ENCODE results near the gene KLHL5.

KLHL5 gene

DNA sequence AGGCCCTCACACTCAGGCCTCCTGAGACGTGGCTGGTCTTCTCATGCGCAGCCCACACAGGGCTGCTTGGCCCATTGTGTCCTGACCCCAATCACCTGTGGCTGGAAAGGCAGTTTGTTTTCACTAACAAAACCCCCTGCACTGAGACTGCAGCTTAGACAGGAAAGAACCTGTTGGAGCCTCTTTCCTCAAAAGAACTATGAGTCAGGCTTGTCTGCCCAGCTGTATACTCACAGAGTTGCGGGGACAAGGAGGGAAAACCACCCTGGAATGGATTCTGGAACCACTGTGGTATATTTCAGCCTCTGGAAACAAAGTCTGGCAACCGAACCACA, 24.6 kb upstream of the KLHL5 start:
- TF ChIP-seq, protein P1, sequence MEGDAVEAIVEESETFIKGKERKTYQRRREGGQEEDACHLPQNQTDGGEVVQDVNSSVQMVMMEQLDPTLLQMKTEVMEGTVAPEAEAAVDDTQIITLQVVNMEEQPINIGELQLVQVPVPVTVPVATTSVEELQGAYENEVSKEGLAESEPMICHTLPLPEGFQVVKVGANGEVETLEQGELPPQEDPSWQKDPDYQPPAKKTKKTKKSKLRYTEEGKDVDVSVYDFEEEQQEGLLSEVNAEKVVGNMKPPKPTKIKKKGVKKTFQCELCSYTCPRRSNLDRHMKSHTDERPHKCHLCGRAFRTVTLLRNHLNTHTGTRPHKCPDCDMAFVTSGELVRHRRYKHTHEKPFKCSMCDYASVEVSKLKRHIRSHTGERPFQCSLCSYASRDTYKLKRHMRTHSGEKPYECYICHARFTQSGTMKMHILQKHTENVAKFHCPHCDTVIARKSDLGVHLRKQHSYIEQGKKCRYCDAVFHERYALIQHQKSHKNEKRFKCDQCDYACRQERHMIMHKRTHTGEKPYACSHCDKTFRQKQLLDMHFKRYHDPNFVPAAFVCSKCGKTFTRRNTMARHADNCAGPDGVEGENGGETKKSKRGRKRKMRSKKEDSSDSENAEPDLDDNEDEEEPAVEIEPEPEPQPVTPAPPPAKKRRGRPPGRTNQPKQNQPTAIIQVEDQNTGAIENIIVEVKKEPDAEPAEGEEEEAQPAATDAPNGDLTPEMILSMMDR (conservative IDR thresholded peaks at IDR 0.05), result no peak
- no peak for TF ChIP-seq ZFX (IDR thresholded peaks at IDR 0.05)
- H3K27ac ChIP-seq, result no peak overlapping the region

DNA sequence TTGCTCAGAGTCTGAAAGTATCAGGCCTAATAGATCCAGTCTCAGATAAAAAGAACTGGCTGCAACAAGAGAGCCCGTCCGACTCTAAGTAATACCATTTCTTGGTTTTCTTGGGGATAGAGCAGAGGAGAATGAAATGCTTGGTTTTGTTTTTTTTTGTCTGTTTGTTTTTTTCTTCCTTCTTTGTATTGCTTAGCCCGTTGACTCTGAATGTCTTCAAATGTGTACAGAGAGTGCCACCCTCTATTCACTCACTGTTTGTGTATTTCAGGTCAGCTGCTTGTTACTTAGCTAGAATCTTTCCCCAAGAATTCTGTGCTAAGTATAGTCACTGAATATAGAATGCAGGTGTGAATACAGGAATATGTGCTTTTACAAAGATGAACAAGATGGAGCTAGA, 24.1 kb upstream of the KLHL5 start:
- H3K27ac ChIP-seq, result no peak overlapping the region
- no peak for TF ChIP-seq ZFX (IDR thresholded peaks at IDR 0.05)
- TF ChIP-seq, protein P1 (conservative IDR thresholded peaks at IDR 0.05), result no peak

DNA sequence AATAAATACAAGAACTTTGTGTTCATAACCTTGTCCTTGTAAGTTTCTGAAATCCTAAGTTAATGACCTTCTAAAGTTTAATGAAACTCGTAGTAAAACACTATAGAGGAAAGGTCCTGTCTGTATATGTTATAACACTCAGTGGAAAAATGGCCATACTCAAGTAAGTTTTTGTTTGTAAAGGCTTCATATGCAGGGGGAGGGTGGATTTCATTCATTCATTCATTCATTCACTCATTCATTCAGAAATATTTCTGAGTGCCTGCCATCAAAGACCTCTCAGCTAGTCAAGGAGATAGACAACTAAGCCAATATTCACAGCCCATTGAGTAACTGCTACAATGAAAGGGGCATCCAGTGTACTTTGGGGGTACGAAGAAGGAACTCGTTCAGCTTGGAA, 22.9 kb upstream of the KLHL5 start:
- TF ChIP-seq, protein P1 (conservative IDR thresholded peaks at IDR 0.05), result no peak
- TF ChIP-seq ZFX (IDR thresholded peaks at IDR 0.05), result no peak
- no peak overlapping the region for H3K27ac ChIP-seq

DNA sequence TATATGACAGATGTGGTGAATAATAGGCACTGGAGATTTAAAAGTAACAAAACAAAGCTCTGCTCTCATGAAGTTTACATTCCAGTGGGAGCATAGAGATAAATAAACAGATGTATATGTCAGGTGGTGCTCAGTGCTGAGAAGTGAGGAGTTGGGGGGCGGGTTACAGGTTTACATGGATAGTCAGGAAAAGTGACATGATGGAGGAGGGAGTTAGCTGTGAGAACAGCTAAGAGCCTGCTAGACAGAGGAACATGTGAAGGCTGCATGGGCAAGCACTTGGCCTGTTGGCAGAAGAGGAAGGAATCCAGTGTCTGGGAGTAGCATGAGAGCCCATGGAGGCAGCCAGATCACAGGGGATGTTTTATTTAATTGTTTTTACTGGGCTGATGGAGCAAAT, 19.7 kb upstream of the KLHL5 start:
- TF ChIP-seq ZFX (IDR thresholded peaks at IDR 0.05), result no peak
- TF ChIP-seq, protein P1 (conservative IDR thresholded peaks at IDR 0.05), result no peak
- no peak overlapping the region for H3K27ac ChIP-seq

DNA sequence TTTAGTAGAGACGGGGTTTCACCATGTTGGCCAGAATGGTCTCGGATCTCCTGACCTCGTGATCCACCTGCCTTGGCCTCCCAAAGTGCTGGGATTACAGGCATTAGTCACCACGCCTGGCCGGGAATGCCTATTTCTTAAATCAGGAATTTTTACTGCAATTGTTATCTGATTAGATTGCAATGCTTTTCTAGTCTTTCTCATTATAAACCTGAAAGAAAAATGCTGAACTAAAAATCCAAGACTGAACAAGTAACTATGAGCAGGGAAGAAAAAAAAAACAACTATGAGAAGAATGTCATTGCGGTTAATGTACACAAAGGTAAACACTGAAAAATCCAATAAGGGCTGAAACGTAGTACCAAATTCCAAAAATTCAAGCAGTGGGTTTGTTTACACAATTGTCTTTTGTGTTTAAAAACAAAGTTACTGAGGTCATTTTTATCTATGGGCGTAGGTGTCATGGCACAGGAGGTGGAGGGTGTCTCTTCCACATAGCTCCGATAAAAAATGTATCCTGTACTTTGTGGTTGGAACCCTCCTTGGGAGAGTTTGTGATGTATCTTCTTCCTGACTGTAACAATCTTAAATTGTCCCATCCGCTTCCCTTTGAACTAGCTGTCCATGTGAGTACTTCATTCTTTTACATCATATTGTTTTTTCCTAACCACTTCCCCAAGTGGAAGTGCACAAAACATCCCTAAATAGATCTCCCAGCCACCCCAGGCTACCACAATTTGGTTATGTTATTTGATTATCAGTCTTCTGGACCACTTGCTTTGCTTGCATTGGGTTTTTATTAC, 18.8 kb upstream of the KLHL5 start:
- TF ChIP-seq, protein P1 (conservative IDR thresholded peaks at IDR 0.05), result no peak
- no peak for TF ChIP-seq ZFX (IDR thresholded peaks at IDR 0.05)
- no peak overlapping the region for H3K27ac ChIP-seq

DNA sequence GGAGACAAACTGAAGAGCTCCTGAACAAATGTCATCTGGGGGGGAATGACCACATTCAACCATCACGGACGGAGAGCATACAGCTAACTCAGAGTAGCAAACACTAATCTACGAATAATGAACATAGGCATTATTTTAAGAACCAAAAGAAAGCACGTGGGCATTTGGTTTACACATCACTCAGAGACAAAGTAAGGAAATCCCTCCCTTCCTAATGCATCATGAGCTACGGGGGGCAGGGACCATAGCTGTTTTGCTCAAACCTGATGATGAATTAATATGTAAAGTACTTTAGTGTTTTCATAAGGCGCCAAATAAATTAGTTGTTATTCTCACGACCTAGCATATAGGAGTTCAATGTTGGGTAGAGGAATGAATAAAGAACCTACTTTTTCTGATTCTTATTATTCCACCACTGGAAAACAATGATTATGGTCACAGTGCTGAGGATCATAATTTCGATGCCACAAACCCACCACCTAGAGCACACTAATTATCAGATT, 18.1 kb upstream of the KLHL5 start:
- H3K27ac ChIP-seq, result peak overlapping the region; percentile 53
- no peak for TF ChIP-seq ZFX (IDR thresholded peaks at IDR 0.05)
- TF ChIP-seq, protein P1 (conservative IDR thresholded peaks at IDR 0.05), result no peak

DNA sequence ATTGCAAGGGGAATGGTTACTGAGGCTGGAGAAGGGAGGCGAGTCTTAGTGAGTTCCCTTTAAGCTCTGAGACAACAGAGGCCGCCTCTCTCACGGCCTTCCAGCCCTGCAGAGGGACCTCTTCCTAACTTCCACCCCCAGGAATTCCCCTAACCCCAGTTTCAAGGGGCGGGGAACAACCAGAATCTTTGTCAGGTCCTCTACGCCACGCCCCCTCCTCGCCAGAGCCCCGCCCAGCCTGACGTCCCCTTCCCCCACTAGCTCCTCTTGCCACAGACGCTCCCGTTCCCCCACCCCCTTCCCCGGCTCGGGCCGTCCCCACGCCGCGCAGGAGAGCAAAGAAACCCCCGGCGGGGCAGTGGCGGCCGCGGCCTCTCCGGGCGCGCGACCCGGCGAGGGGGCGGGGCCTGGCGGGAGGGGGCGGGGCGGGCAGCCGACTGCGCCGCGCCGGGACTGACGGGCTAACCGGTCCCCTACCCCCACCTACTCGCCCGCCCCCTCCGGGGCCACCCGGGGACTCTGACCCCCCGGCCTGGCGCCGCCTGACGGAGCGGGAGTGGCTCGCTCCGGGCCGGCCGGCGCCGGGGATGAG, 17.6 kb upstream of the KLHL5 start:
- no peak for TF ChIP-seq ZFX (IDR thresholded peaks at IDR 0.05)
- TF ChIP-seq, protein P1 (conservative IDR thresholded peaks at IDR 0.05), result no peak
- H3K27ac ChIP-seq, result peak overlapping the region; percentile 53
